HepG2 (cell line): ENCODE data around the gene SHC1. TPM values are rescaled to one million over a fixed set of nuclear protein-coding genes. Genes with fewer than 3 reads are reported as not detected.
A peak's percentile ranks its signal among the peaks of the same experiment; 100 is the strongest.

ENCODE experiments used
- ARHGAP35 ChIP-seq: sonication (generic); formaldehyde crosslinking; IDR thresholded peaks from 2 replicates; pipeline ENCODE4 v1.9.0; 2022; ENCODE audit warnings: mild to moderate bottlenecking, inconsistent platforms, moderate library complexity, missing genetic modification reagents, borderline replicate concordance
- KLF9 ChIP-seq: IDR thresholded peaks from 2 replicates; pipeline ENCODE4 v1.6.1; 2016; ENCODE audit warnings: low read depth
- NCOR1 ChIP-seq: fragments of 200-600 bp; sonication (generic); IDR thresholded peaks from 2 replicates; pipeline ENCODE4 v1.7.0; 2017; ENCODE audit warnings: antibody characterized with exemption, low read length, borderline replicate concordance
- NR1H2 ChIP-seq: sonication (generic); formaldehyde crosslinking; IDR thresholded peaks from 2 replicates; pipeline ENCODE4 v1.8.1; 2022; ENCODE audit warnings: low read depth, missing genetic modification reagents, borderline replicate concordance
- PHF5A ChIP-seq: IDR thresholded peaks from one replicate; pipeline ENCODE4 v1.6.1; 2018; ENCODE audit warnings: low read depth, missing genetic modification reagents; ENCODE audit not compliant: unreplicated experiment
- SYNCRIP ChIP-seq: fragments of 200-400 bp; formaldehyde crosslinking; IDR thresholded peaks from 2 replicates; pipeline ENCODE4 v1.6.1; 2018; ENCODE audit warnings: mild to moderate bottlenecking, low read depth, low read length; ENCODE audit not compliant: insufficient read depth
- ZBTB7A ChIP-seq: sonication (generic); formaldehyde crosslinking; IDR thresholded peaks from 2 replicates; pipeline ENCODE4 v1.8.0; 2022; ENCODE audit warnings: mild to moderate bottlenecking, missing genetic modification reagents
- ZMYM3 ChIP-seq: sonication (generic); formaldehyde crosslinking; IDR thresholded peaks from 2 replicates; pipeline ENCODE4 v1.5.1; 2020; ENCODE audit warnings: mild to moderate bottlenecking, missing genetic modification reagents
- ZNF101 ChIP-seq: sonication (generic); formaldehyde crosslinking; IDR thresholded peaks from 2 replicates; pipeline ENCODE4 v1.4.0; 2020; ENCODE audit warnings: mild to moderate bottlenecking, low read depth, missing genetic modification reagents, borderline replicate concordance
- ZNF263 ChIP-seq: sonication (generic); formaldehyde crosslinking; IDR thresholded peaks from 2 replicates; pipeline ENCODE4 v1.4.0; 2020; ENCODE audit warnings: missing genetic modification reagents
- ZNF264 ChIP-seq: sonication (generic); formaldehyde crosslinking; IDR thresholded peaks from 2 replicates; pipeline ENCODE4 v1.4.0; 2020; ENCODE audit warnings: missing genetic modification reagents
- ZNF382 ChIP-seq: sonication (generic); formaldehyde crosslinking; IDR thresholded peaks from 2 replicates; pipeline ENCODE4 v1.5.0; 2020; ENCODE audit warnings: missing genetic modification reagents, mild to moderate bottlenecking, borderline replicate concordance
- ZNF652 ChIP-seq: IDR thresholded peaks from 2 replicates; pipeline ENCODE4 v1.6.1; 2016; ENCODE audit warnings: low read depth, borderline replicate concordance
- ZNF678 ChIP-seq: sonication (generic); formaldehyde crosslinking; IDR thresholded peaks from 2 replicates; pipeline ENCODE4 v1.4.0; 2020; ENCODE audit warnings: mild to moderate bottlenecking, missing genetic modification reagents
- ZNF749 ChIP-seq: sonication (generic); formaldehyde crosslinking; IDR thresholded peaks from 2 replicates; pipeline ENCODE4 v1.8.0; 2022; ENCODE audit warnings: mild to moderate bottlenecking, missing genetic modification reagents, moderate library complexity, borderline replicate concordance
- ZNF761 ChIP-seq: sonication (generic); formaldehyde crosslinking; conservative IDR thresholded peaks from 2 replicates; pipeline ENCODE4 v1.4.0; 2020; ENCODE audit warnings: mild to moderate bottlenecking, missing genetic modification reagents
- ZNF768 ChIP-seq: sonication (generic); formaldehyde crosslinking; IDR thresholded peaks from 2 replicates; pipeline ENCODE4 v1.4.0; 2020; ENCODE audit warnings: missing genetic modification reagents
- ZSCAN30 ChIP-seq: sonication (generic); formaldehyde crosslinking; IDR thresholded peaks from 2 replicates; pipeline ENCODE4 v1.5.0; 2020; ENCODE audit warnings: mild to moderate bottlenecking, missing genetic modification reagents
- polyA plus RNA-seq, 8 experiments: library from polyadenylated mRNA; depleted of rRNA in 3 of 8; stranded (reverse) in 7 of 8; unstranded in 1 of 8; fragments of >200 nt; fragmentation: Illumina TruSeq in 4 of 8; extraction: Trizol in 4 of 8; gene quantifications; 2 replicates each; pipeline versions ENCODE4 v1.2.1 to v1.2.3, GENCODE V29; 2011 to 2016; ENCODE audit warnings: low read depth in 4 of 8, missing spikeins in 1 of 8, mixed read lengths in 1 of 8; ENCODE audit not compliant: insufficient read depth in 1 of 8
- total RNA-seq, 5 experiments: library from RNA; depleted of rRNA; stranded (reverse); fragments of >200 nt; fragmentation: Illumina TruSeq; extraction: Trizol; gene quantifications; 2 replicates each; pipeline ENCODE4 v1.2.3, GENCODE V29; 2016; ENCODE audit warnings: low read depth in 1 of 5
- TF ChIP-seq, protein P1 (sequence below): sonication (generic); formaldehyde crosslinking; IDR thresholded peaks from 2 replicates; pipeline ENCODE4 v1.4.0; 2020; ENCODE audit warnings: mild to moderate bottlenecking, low read depth, missing genetic modification reagents
- TF ChIP-seq, protein P2 (sequence below): sonication (generic); formaldehyde crosslinking; conservative IDR thresholded peaks from 2 replicates; pipeline ENCODE4 v1.8.0; 2022; ENCODE audit warnings: low read depth, missing genetic modification reagents
- TF ChIP-seq, protein P3 (sequence below): sonication (generic); formaldehyde crosslinking; IDR thresholded peaks from 2 replicates; pipeline ENCODE4 v1.5.0; 2020; ENCODE audit warnings: mild to moderate bottlenecking, missing genetic modification reagents
- TF ChIP-seq, protein P4 (sequence below): sonication (generic); formaldehyde crosslinking; IDR thresholded peaks from 2 replicates; pipeline ENCODE4 v1.4.0; 2020; ENCODE audit warnings: mild to moderate bottlenecking, missing genetic modification reagents
- TF ChIP-seq, protein P5 (sequence below): sonication (generic); formaldehyde crosslinking; IDR thresholded peaks from 2 replicates; pipeline ENCODE4 v1.8.1; 2022; ENCODE audit warnings: mild to moderate bottlenecking, missing genetic modification reagents

SHC1 gene
- total and polyA plus RNA-seq, 2 of the 13 experiments (the other 11 are each of a cell fraction or from before 2014, with no cell fraction given) = 52.0 to 137 TPM

DNA sequence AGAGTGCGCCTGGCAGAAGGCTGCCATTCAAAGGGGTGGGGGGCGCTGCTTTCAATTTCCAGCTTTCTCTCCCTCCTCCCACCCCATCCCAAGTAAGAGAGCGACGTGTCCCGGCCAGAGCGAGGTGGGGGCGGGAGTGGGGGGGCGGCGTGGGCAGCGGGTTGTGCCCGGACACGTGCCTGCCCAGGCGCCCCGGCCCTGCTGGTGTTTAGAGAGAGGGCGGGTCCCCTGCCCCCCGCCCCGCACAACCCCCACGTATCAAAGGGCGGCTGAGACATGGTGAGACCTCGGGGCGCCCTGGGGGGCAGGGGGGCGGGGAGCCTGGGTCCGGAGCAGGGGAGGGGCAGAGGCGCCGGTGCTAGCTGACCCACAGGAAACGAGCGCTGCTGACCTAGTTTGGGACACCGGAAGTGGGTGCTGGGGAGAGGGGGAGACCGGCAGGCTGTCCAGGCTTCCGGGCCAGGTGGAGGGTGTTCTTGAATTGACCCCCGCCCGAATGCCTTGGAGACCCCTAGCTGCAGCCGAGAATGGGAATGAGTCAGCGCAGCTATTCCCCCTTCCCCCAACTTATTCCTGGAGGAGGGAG, 33.3 kb upstream of the SHC1 start (continued):
- TF ChIP-seq, protein P1, sequence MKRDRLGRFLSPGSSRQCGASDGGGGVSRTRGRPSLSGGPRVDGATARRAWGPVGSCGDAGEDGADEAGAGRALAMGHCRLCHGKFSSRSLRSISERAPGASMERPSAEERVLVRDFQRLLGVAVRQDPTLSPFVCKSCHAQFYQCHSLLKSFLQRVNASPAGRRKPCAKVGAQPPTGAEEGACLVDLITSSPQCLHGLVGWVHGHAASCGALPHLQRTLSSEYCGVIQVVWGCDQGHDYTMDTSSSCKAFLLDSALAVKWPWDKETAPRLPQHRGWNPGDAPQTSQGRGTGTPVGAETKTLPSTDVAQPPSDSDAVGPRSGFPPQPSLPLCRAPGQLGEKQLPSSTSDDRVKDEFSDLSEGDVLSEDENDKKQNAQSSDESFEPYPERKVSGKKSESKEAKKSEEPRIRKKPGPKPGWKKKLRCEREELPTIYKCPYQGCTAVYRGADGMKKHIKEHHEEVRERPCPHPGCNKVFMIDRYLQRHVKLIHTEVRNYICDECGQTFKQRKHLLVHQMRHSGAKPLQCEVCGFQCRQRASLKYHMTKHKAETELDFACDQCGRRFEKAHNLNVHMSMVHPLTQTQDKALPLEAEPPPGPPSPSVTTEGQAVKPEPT (CRISPR knock-in tag) = peak; percentile 96
- TF ChIP-seq KLF9 (CRISPR knock-in tag) = no peak
- no peak for TF ChIP-seq ARHGAP35 (CRISPR knock-in tag)
- TF ChIP-seq ZNF101 = no peak
- no peak for TF ChIP-seq NR1H2 (CRISPR knock-in tag)
- no peak for TF ChIP-seq ZNF749
- TF ChIP-seq ZNF264 (CRISPR knock-in tag) = no peak
- no peak for TF ChIP-seq ZNF382 (CRISPR knock-in tag)
- TF ChIP-seq, protein P2, sequence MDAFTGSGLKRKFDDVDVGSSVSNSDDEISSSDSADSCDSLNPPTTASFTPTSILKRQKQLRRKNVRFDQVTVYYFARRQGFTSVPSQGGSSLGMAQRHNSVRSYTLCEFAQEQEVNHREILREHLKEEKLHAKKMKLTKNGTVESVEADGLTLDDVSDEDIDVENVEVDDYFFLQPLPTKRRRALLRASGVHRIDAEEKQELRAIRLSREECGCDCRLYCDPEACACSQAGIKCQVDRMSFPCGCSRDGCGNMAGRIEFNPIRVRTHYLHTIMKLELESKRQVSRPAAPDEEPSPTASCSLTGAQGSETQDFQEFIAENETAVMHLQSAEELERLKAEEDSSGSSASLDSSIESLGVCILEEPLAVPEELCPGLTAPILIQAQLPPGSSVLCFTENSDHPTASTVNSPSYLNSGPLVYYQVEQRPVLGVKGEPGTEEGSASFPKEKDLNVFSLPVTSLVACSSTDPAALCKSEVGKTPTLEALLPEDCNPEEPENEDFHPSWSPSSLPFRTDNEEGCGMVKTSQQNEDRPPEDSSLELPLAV = no peak
- TF ChIP-seq ZNF768 (CRISPR knock-in tag) = no peak
- TF ChIP-seq, protein P3, sequence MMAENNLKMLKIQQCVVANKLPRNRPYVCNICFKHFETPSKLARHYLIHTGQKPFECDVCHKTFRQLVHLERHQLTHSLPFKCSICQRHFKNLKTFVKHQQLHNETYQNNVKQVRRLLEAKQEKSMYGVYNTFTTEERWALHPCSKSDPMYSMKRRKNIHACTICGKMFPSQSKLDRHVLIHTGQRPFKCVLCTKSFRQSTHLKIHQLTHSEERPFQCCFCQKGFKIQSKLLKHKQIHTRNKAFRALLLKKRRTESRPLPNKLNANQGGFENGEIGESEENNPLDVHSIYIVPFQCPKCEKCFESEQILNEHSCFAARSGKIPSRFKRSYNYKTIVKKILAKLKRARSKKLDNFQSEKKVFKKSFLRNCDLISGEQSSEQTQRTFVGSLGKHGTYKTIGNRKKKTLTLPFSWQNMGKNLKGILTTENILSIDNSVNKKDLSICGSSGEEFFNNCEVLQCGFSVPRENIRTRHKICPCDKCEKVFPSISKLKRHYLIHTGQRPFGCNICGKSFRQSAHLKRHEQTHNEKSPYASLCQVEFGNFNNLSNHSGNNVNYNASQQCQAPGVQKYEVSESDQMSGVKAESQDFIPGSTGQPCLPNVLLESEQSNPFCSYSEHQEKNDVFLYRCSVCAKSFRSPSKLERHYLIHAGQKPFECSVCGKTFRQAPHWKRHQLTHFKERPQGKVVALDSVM (CRISPR knock-in tag) = no peak
- no peak for TF ChIP-seq ZSCAN30 (CRISPR knock-in tag)
- no peak for TF ChIP-seq ZNF652
- TF ChIP-seq, protein P4, sequence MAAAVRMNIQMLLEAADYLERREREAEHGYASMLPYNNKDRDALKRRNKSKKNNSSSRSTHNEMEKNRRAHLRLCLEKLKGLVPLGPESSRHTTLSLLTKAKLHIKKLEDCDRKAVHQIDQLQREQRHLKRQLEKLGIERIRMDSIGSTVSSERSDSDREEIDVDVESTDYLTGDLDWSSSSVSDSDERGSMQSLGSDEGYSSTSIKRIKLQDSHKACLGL (CRISPR knock-in tag) = no peak
- no peak for TF ChIP-seq ZNF263 (CRISPR knock-in tag)
- 0 out of 2 replicates have a peak, but pooled peaks have one; percentile 13 for TF ChIP-seq ZNF761 (CRISPR knock-in tag)
- TF ChIP-seq, protein P5, sequence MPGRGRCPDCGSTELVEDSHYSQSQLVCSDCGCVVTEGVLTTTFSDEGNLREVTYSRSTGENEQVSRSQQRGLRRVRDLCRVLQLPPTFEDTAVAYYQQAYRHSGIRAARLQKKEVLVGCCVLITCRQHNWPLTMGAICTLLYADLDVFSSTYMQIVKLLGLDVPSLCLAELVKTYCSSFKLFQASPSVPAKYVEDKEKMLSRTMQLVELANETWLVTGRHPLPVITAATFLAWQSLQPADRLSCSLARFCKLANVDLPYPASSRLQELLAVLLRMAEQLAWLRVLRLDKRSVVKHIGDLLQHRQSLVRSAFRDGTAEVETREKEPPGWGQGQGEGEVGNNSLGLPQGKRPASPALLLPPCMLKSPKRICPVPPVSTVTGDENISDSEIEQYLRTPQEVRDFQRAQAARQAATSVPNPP (CRISPR knock-in tag) = no peak
- TF ChIP-seq SYNCRIP = no peak
- TF ChIP-seq NCOR1 = no peak; the same call in 1 of the 2 replicates
- TF ChIP-seq ZNF678 (CRISPR knock-in tag) = no peak
- no peak for TF ChIP-seq ZMYM3 (CRISPR knock-in tag)
- no peak; the same call in 1 of the 2 replicates for TF ChIP-seq ZBTB7A (CRISPR knock-in tag)
- TF ChIP-seq PHF5A (CRISPR knock-in tag) = no peak
